Measurements from ENCODE around the gene WASF3.

- TF ChIP-seq, protein P1, sequence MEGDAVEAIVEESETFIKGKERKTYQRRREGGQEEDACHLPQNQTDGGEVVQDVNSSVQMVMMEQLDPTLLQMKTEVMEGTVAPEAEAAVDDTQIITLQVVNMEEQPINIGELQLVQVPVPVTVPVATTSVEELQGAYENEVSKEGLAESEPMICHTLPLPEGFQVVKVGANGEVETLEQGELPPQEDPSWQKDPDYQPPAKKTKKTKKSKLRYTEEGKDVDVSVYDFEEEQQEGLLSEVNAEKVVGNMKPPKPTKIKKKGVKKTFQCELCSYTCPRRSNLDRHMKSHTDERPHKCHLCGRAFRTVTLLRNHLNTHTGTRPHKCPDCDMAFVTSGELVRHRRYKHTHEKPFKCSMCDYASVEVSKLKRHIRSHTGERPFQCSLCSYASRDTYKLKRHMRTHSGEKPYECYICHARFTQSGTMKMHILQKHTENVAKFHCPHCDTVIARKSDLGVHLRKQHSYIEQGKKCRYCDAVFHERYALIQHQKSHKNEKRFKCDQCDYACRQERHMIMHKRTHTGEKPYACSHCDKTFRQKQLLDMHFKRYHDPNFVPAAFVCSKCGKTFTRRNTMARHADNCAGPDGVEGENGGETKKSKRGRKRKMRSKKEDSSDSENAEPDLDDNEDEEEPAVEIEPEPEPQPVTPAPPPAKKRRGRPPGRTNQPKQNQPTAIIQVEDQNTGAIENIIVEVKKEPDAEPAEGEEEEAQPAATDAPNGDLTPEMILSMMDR (conservative IDR thresholded peaks at IDR 0.05), result no peak
- TF ChIP-seq EZH2 (IDR thresholded peaks at IDR 0.05; ENCODE audit: low read depth), result no peak
Observed at GRCh38 chr13:26563713-26564112, 6.2 kb downstream of the WASF3 start.
